K562 (cell line): Measurements from ENCODE around the gene SGK1. TPM values are rescaled to one million over a fixed set of nuclear protein-coding genes. Genes with fewer than 3 reads are reported as not detected.

Source experiments
- ARID1B ChIP-seq: fragments of 450-650 bp; IDR thresholded peaks from 2 replicates; pipeline ENCODE4 v1.6.1; 2016; ENCODE audit warnings: antibody characterized with exemption, mild to moderate bottlenecking, inconsistent platforms
- FOXK2 ChIP-seq, 2 experiments: fragments of 450-650 bp; IDR thresholded peaks in 1 of 2; conservative IDR thresholded peaks in 1 of 2; 2 replicates each; pipeline ENCODE4 v1.6.1; 2016; ENCODE audit warnings: low read depth in 2 of 2, mild to moderate bottlenecking in 1 of 2
- GATAD2B ChIP-seq: fragments of 450-650 bp; IDR thresholded peaks from 2 replicates; pipeline ENCODE4 v1.6.1; 2017; ENCODE audit warnings: mild to moderate bottlenecking, borderline replicate concordance
- HDAC6 ChIP-seq: IDR thresholded peaks from 2 replicates; pipeline ENCODE4 v1.6.1; 2012; ENCODE audit warnings: low read depth, mild to moderate bottlenecking, control low read depth, inconsistent platforms, low read length, moderate library complexity
- MCM2 ChIP-seq: fragments of 450-650 bp; IDR thresholded peaks from 2 replicates; pipeline ENCODE4 v1.6.1; 2017; ENCODE audit warnings: low read depth, mild to moderate bottlenecking
- MXI1 ChIP-seq: IDR thresholded peaks from 2 replicates; pipeline ENCODE4 v1.6.1; 2011; ENCODE audit warnings: low read depth, mild to moderate bottlenecking, improper control_type of control experiment, low read length
- NCOR1 ChIP-seq: fragments of 450-650 bp; IDR thresholded peaks from 2 replicates; pipeline ENCODE4 v1.6.1; 2016; ENCODE audit warnings: mild to moderate bottlenecking, moderate library complexity
- RERE ChIP-seq: sonication (generic); formaldehyde crosslinking; IDR thresholded peaks from 2 replicates; pipeline ENCODE4 v1.8.0; 2023; ENCODE audit warnings: missing genetic modification reagents, mild to moderate bottlenecking, borderline replicate concordance
- TEAD1 ChIP-seq, 2 experiments: fragments of 450-650 bp in 1 of 2; sonication (generic) in 1 of 2; formaldehyde crosslinking; IDR thresholded peaks; 2 replicates each; pipeline versions ENCODE4 v1.4.0 to v1.8.0; 2020 to 2022; ENCODE audit warnings: mild to moderate bottlenecking in 2 of 2, missing genetic modification reagents in 1 of 2
- polyA plus RNA-seq, 8 experiments: library from polyadenylated mRNA; depleted of rRNA in 4 of 8; stranded (reverse) in 5 of 8; unstranded in 3 of 8; fragments of >200 nt; fragmentation: Nextera tagmentation in 2 of 8; fragmentation: Illumina TruSeq in 1 of 8; extraction: Ambion mirVana in 2 of 8; extraction: Trizol in 1 of 8; gene quantifications; 2 replicates each; pipeline versions ENCODE4 v1.2.1 to v1.2.3, GENCODE V29; 2011 to 2014; ENCODE audit warnings: inconsistent platforms in 1 of 8, missing spikeins in 1 of 8
- total RNA-seq, 7 experiments: library from RNA; depleted of rRNA in 6 of 7; stranded (reverse); fragments of >200 nt in 6 of 7; fragmentation: Illumina TruSeq in 2 of 7; extraction: Trizol in 2 of 7; gene quantifications; 2 replicates each; pipeline versions ENCODE4 v1.2.1 to v1.2.3, GENCODE V29; 2011 to 2021; ENCODE audit warnings: low replicate concordance in 1 of 7
- TF ChIP-seq, protein P1 (sequence below): fragments of 250-450 bp; sonication (Bioruptor Pico); IDR thresholded peaks from 2 replicates; pipeline ENCODE4 v1.8.0; 2021; ENCODE audit warnings: borderline replicate concordance, mild to moderate bottlenecking, moderate library complexity; ENCODE audit not compliant: poor library complexity, severe bottlenecking
- TF ChIP-seq, protein P2 (sequence below): fragments of 250-450 bp; sonication (Bioruptor Pico); IDR thresholded peaks from 2 replicates; pipeline ENCODE4 v1.8.0; 2021; ENCODE audit warnings: moderate library complexity, mild to moderate bottlenecking, inconsistent platforms

SGK1 gene
- total and polyA plus RNA-seq, 9 of the 15 experiments (the other 6 are each of a cell fraction or from before 2014, with no cell fraction given) = 3.5 to 7.2 (median 3.9) TPM

DNA sequence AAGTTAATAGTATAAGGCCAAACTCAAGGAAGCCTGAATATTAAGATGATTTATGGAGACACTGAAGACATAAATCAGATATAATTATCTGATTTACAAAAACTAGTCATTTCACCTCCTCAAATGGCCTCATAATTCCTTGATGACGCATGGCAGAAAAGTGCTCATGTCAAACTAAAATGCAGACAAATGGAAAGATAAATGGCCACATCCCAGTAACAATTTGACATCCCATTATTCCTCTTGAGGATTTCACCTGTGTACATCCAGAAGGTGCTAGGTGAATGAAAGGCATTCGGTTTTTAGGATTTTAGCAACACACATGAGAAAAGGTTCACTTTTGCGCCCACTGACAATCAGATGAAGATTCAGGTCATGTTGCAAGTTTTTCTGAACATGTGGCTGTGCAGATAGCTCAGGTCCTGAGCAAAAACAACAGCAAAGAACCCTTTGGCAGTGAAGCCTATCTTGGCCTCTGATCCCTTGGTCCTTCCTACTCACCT lies 24.2 kb downstream of the SGK1 start (continued):
- no peak for TF ChIP-seq HDAC6
- TF ChIP-seq GATAD2B = 0 out of 2 replicates have a peak, but pooled peaks have one; percentile 35
- TF ChIP-seq RERE (CRISPR knock-in tag) = no peak
- peak; percentile 88 for TF ChIP-seq ARID1B
- no peak for TF ChIP-seq MXI1
- no peak for TF ChIP-seq NCOR1
- TF ChIP-seq, protein P1, sequence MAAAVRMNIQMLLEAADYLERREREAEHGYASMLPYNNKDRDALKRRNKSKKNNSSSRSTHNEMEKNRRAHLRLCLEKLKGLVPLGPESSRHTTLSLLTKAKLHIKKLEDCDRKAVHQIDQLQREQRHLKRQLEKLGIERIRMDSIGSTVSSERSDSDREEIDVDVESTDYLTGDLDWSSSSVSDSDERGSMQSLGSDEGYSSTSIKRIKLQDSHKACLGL = no peak
- peak in 1 of 2 experiments; percentile 85; a peak in 2 of 4 replicates for TF ChIP-seq TEAD1 (CRISPR knock-in tag; IDR thresholded peaks at IDR 0.05)
- peak; percentile 37 to 57; a peak in 1 of 4 replicates for TF ChIP-seq FOXK2 (conservative IDR thresholded peaks at IDR 0.05 in 1 of 2, IDR thresholded peaks at IDR 0.05 in 1 of 2; ENCODE audit: low read depth in 2 of 2)
- TF ChIP-seq, protein P2, sequence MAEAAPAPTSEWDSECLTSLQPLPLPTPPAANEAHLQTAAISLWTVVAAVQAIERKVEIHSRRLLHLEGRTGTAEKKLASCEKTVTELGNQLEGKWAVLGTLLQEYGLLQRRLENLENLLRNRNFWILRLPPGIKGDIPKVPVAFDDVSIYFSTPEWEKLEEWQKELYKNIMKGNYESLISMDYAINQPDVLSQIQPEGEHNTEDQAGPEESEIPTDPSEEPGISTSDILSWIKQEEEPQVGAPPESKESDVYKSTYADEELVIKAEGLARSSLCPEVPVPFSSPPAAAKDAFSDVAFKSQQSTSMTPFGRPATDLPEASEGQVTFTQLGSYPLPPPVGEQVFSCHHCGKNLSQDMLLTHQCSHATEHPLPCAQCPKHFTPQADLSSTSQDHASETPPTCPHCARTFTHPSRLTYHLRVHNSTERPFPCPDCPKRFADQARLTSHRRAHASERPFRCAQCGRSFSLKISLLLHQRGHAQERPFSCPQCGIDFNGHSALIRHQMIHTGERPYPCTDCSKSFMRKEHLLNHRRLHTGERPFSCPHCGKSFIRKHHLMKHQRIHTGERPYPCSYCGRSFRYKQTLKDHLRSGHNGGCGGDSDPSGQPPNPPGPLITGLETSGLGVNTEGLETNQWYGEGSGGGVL (CRISPR knock-in tag) = no peak
- TF ChIP-seq MCM2 = no peak
